Measurements from ENCODE around the gene TPT1.
"Not testable (repeated sequence)": the region's sequence is repeated elsewhere in the genome, so short reads cannot be mapped to it uniquely, and the experiment has no call there.

Gene TPT1

DNA sequence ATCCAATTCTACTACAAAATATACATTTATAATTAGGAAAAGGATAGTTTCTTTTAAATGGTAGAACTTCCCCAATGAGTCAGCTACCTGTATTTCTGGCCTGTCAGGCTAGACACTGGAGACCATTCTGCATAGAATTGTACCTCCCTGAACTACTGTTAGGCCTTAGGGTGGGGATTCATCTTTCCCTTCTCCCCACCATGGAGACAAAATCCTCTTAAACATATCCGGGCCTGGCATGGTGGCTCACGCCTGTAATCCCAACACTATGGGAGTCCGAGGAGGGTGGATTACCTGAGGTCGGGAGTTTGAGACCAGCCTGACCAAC, 24.5 kb upstream of the TPT1 start:
- DNase-seq: no peak

DNA sequence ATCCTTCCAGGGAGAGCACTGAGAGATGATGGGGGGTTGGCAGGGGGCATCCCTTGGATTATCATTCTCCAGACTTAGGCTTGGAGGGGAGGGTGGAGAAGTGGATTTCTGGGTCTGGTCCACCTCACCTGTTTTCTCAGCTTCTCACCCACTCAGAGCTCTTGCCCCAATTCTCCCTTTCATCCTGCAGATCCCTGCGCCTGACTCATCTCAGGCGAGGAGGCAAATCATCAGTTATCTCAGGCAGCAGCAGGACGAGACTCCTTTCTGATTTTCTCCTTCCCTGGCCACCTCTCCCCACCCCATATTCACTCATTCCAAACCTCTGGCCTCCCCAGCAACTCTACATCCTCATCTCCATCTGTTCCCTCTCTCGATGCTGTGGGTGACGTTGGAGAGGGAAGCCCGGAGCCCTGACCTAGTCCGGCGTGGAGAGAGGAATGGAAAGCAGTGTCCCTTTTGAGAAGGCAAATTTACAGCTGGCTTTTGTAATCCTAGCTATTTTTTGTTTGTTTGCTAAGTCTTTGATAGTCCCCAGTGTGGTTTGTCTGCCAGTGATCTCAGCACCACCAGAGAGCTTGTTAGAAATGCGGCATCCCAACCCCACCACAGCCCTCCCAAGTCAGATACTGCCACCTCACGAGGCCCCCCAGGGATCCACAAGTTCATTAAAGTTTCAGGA, 24.0 kb upstream of the TPT1 start:
- DNase-seq: no peak

GRCh38 chr13:45362939-45363338, 22.0 kb upstream of the TPT1 start:
- DNase-seq: no peak

- DNase-seq: no peak
These were observed 20.7 kb upstream of the TPT1 start for GRCh38 chr13:45361596-45362206.

DNA sequence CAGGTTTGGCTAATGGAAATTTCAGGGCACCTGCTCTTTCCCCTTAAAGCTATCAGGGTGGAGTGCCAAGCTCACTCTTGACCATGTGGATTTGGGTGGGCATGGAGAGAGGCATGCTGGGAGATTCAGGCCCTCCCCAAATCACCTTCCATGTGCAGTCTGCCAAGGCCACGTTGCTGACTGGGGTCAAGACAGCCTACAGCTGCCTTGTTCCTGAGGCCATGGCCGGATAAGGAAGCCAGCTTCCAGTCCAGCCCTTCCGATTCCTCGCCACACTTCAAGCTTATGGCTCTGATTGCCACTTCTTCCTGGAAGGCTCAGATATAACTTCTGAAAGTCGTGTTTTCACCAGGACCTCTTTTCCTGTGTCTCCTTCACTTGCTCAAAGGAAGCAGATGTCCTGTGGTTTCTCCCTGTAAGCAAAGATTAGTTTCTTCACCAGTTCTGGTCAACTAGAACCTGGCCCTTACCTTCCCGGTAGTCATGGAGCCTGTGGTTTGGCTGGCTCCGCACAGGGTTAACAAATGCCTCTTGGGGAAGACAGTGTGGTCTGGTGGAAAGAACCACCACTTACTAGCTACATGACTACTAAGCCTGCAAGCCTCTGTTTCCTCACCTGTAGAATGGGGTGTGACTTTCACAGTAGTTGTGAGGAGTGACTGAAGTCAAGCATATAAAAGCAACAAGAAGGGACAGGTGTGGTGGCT, 16.1 kb upstream of the TPT1 start:
- no peak for DNase-seq

GRCh38 chr13:45353895-45354294, 12.9 kb upstream of the TPT1 start:
- DNase-seq: no peak

GRCh38 chr13:45352031-45352430, 11.0 kb upstream of the TPT1 start:
- no peak for DNase-seq

DNA sequence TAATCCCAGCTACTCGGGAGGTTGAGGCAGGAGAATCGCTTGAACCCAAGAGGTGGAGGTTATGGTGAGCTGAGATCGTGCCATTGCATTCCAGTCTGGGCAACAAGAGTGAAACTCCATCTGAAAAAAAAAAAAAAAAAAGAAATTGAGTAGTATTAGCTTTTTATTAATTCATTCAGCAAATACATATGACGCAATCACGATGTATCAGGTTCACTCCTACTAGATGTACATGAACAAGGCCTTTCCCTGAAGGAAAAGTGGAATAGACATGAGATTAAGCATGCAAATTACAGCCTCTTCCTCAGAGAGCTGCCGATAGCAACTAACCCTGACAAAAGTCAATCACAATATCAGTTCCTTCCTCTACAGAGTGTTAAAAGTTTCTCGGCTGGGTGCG, 9.2 kb upstream of the TPT1 start:
- no peak for DNase-seq

GRCh38 chr13:45349438-45349837, 8.5 kb upstream of the TPT1 start:
- DNase-seq: no peak

DNA sequence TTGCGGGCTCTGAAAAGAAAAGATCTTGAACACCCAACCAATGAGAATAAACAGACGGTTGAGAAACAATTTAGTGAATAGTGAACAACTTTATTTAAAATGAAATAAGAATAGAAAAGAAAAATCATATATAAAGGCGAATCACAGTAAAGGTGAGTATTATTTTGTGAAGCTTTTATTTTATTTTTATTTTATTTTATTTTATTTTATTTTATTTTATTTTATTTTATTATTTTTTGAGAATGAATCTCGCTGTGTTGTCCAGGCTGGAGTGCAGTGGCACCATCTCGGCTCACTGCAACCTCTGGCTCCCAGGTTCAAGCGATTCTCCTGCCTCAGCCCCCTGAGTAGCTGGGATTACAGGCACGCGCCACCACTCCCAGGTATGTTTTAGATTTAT, 3.1 kb upstream of the TPT1 start:
- DNase-seq: not testable (repeated sequence)

DNA sequence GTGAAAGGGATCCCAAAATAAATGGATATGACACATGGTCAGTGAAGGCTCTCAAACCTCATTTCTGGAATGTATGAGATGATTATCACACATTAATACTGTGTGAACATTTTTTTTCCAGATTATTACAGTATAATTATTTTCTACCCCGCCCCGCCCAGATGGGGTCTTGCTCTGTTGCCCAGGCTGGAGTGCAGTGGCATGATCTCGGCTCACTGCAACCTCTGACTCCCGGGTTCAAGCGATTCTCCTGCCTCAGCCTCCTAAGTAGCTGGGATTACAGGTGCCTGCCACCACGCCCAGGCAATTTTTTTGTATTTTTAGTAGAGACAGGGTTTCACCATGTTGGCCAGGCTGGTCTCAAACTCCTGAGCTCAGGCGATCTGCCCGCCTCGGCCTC, 2.1 kb upstream of the TPT1 start:
- not testable (repeated sequence) for DNase-seq

DNA sequence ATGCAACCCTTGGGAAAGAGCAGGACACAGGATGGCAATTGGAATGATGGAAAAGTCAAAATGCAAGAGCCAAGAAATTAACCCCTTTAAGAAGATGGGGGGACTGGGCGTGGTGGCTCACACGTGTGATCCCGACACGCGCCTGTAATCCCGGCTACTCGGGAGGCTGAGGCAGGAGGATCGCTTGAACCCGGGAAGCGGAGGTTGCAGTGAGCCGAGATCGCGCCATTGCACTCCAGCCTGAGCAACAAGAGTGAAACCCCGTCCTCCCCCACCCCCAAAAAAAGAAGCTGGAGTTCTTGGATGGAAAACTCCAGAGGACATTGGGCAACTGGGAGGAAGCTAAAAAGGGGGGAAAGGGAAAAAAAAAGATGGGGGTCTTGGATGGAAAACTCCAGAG, 1.7 kb upstream of the TPT1 start:
- DNase-seq: not testable (repeated sequence)

DNA sequence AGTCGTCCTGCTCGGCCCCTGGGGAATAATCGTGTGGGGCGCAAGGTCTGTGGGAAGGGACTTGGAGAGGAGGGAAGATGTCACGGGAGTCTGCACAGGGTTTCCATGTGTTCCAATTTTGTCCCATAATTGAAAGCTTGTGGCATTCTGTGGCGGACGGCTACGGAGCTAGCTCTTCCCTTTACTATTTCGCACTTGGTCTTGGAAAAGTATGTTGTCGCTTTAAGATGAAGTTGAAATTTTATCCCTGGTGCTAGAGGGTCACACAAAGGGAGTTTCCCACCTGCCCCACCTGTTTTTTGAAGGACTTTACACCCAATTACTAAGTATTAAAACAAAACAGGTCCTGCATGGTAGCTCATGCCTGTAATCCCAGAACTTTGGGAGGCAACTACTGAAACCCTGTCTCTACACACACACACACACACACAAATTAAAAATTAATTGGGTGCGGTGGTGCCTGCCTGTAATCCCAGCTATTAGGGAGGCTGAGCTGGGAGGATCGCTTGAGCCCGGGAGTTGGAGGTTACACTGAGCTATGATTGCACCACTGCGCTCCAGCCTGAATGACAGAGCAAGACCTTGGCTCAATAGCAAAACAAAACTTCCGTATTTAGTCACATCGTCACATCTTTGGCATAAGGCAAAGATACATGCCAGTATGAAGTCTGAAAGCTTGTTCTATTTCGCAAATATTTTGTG, 967 bp upstream of the TPT1 start:
- no peak for DNase-seq

DNA sequence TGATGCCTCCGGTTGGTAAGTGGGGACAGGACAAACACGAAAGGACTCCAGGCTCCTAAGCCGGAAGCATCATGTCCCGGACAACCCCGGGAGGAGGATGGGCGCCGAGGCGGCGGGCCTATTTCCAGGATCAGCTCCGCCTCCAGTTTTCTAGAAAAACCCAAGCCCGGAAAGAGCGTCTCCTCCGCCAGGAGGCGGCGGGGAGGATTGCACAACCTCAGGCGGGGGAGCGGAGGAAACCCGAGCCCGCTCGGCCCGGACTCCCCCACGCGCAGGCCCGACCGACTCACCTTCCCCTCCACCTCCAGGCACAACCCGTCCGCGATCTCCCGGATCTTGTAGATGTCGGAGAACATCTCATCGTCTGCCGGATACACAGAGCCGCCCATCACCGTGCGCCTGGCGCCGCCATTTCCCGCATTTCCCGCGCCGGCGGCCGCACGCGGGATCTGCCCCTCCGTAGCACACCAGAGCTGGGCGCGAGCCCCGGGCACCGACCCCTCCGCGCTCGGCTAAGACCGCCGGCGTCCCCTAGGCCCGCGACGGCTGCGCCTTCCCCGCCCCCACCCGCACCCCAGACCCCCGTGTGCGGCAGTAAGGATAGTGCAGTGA, 455 bp downstream of the TPT1 start:
- peak; percentile 86 for DNase-seq

DNA sequence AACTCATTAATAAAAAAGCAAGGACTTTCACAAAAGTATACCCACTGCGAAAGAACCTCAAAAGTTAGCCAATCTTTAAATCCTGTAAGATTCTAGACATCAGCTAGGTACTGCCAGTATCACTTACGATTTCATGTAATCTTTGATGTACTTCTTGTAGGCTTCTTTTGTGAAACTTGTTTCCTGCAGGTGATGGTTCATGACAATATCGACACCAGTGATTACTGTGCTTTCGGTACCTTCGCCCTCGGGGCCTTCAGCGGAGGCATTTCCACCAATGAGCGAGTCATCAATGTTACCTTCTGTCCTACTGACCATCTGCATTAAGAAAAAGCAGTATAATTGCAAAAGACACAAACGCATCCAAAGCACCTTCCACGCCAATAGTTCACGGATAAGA, 1.1 kb downstream of the TPT1 start:
- DNase-seq: peak; percentile 35

DNA sequence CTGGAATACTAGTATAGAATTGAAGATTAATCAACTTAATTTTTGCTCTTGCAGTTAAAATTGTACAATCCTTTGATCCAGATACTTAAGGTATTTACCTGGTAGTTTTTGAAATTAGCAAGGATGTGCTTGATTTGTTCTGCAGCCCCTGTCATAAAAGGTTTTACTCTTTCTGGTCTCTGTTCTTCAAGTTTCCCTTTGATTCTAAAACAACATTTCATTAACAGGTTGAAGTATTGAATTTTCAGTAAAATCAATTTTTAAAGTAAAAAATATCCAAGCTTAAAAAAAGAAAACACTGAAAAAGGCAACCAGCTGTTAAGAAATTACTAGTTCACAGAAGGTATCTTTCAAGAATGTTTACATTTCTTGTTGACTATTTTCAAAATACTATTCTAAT, 1.6 kb downstream of the TPT1 start:
- DNase-seq: no peak

DNA sequence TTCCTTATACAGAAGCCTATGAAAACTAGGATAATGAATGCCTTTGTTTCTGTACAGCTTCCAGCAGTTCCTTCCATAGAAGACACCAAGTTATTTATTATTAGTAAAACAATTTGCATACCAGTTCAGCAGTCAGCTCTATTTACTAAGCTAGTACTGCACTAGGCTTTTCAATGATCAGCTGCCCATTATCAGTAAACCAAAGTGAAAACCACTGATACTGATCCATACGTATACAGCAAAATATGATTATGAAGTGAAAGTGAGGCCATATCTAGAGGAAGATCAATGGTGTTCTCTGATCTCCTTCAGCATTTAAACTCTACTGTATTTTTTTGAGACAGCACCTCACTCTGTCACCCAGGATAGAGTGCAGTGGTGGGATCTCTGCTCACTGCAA, 3.2 kb downstream of the TPT1 start:
- DNase-seq: peak; percentile 31

DNA sequence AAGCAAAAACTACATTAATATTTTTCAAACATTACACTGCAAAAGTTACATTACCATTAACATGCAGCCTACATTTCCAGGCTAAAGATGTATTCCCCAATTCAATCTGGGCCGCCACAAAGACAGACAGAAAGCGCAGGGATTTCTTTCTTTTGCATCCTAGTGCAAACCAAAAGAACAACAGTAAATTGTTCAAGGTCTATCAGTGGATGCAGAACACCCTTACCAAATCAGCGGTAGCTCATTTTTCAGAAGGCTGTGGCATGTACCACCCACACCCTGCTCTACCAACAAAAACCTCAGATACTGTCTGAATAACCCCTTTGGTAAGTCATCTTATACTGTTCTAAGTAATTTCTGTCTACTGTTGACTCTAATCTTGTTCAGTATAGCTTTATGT, 3.6 kb downstream of the TPT1 start:
- DNase-seq: no peak

DNA sequence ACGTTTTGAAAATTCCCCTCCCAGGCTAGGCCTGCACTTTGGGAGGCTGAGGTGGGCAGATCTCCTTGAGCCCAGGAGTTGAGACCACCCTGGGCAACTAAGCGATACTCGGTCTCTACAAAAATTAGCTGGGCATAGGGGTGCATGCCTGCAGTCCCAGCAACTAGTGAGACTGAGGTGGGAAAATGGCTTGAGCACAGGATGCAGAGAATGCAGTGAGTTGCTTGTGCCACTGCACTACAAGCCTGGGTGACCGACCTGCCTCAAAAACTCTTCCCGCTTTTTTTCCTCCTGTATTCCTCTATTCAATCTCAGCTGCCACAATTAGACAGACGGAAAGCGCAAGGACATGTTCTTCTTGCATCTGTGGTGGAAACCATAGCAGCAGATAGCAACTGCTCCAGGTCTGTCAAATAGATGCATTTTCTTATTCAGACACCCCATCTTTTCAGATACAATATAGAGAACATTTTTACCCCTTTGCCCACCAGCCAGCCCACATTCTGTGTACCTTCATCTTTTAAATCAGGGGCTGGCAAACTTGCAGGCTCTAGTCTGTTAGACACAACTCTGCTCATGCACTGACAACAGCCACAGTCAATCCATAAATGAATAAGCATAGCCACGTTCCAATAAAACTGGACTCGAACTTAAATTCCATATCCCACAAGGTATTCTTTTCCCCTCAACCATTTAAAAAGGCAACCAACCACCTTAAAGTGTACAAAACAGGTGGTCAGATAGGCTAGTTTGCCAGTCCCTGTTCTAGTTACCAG, 4.8 kb downstream of the TPT1 start:
- DNase-seq: no peak

GRCh38 chr13:45335397-45336024, 5.5 kb downstream of the TPT1 start:
- DNase-seq: peak; percentile 30

GRCh38 chr13:45333977-45334922, 6.7 kb downstream of the TPT1 start:
- peak; percentile 66 for DNase-seq
